ENCODE measurements around the gene VPS37B.

GRCh38 chr12:122886161-122886560 is 9.8 kb downstream of the VPS37B start:
- no peak for TF ChIP-seq POLR2A (IDR thresholded peaks at IDR 0.05)
- no peak for TF ChIP-seq CTCF (IDR thresholded peaks at IDR 0.05)
- TF ChIP-seq EP300 (IDR thresholded peaks at IDR 0.05): no peak
